Measurements from ENCODE around the gene NME3. TPM values are rescaled to one million over a fixed set of nuclear protein-coding genes. Genes with fewer than 3 reads are reported as not detected.

Gene NME3
- total RNA-seq, 4 donors from 2014 or later = 35.3 to 208 (median 59.7) TPM

DNA sequence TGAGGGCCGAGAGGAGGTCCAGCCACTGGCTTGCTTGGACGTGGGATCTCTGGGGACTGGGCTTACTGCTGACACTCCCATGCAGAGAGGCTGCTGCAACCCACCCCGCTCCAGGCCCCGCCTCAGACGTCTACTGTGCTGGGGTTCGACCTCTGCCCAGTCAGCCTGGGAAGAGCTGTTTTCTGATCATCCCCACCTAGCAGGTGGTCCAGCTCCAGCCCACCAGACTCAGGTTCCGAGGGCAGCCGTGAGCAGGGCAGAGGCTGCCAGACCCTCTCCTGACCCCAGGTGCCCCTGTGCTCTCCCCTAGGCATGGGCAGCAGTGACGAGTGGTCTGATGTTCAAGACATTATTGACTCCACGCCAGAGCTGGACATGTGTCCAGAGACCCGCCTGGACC, 23.4 kb downstream of the NME3 start:
- intact Hi-C loops (cut with DNase I; ENCODE audit: low total_unique reads) = no loop called here
- no peaks in the 10 kb centered on the region for H3K36me3 ChIP-seq
- H3K4me3 ChIP-seq = no peak overlapping the region

GRCh38 chr16:1746693-1747195, 24.6 kb downstream of the NME3 start:
- intact Hi-C loops (cut with DNase I; ENCODE audit: low total_unique reads) = no loop called here
- DNase-seq = no peak
- Histone ChIP-seq H3K9me3 (no peaks in the 10 kb centered on the region), H3K27me3 (no peaks in the 10 kb centered on the region), H3K4me3 (no peak overlapping the region), H3K27ac (no peak overlapping the region), H3K36me3 (no peaks in the 10 kb centered on the region), H3K4me1 (no peaks in the 10 kb centered on the region)
- no peak for TF ChIP-seq CTCF (IDR thresholded peaks at IDR 0.05)
- TF ChIP-seq POLR2A (IDR thresholded peaks at IDR 0.05) = no peak

More for the DNA sequence above, 23.4 kb downstream of the NME3 start:
- Histone ChIP-seq H3K9me3 (no peaks in the 10 kb centered on the region), H3K4me1 (no peaks in the 10 kb centered on the region), H3K27ac (no peak overlapping the region), H3K27me3 (no peaks in the 10 kb centered on the region)
- DNase-seq = no peak
- TF ChIP-seq CTCF (IDR thresholded peaks at IDR 0.05) = no peak
- no peak for TF ChIP-seq POLR2A (IDR thresholded peaks at IDR 0.05)

- H3K4me1 ChIP-seq = no peaks in the 10 kb centered on the region
- no peaks in the 10 kb centered on the region for H3K36me3 ChIP-seq
- intact Hi-C loops (cut with DNase I; ENCODE audit: low total_unique reads) = no loop called here
- no peak for TF ChIP-seq POLR2A (IDR thresholded peaks at IDR 0.05)
- TF ChIP-seq CTCF (IDR thresholded peaks at IDR 0.05) = no peak
- no peaks in the 10 kb centered on the region for H3K27me3 ChIP-seq
- no peaks in the 10 kb centered on the region for H3K9me3 ChIP-seq
- no peak overlapping the region for H3K27ac ChIP-seq
- H3K4me3 ChIP-seq = no peak overlapping the region
- DNase-seq = no peak
Observed at GRCh38 chr16:1745900-1746692, 25.2 kb downstream of the NME3 start.

DNA sequence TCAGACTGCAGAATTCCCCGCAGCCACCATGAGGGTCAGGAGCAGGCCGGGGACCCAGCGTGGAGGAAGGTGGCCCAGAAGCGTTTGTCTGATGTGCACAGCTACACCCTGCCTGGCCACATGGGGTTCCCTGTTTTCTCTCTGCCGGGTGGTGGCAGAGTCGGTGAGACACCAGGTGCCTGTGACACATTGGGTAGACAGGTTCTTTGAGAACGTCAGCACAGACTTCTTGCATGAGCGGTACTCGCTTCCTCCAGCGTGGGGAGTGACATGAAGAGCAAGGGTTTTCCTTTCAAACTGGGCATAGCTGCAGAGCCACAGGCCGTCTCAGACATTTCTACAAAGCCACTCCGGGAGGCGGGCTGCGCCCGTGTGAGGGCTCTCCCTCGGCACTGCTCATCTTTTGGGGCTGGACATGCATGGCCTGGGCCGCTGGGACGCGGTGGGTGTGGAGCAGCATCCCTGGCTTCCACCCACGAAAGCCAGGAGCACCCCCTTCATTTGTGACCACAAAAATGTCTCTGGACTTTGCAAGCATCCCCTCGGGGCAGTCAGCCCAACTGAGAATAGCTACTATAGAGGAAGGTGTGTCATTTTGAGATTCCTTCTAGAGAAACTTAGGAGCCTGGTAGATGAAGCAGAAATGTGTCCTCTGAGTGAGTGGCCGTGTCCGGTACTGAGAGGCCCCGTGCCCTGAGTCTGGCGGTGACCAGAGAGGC, 26.0 kb downstream of the NME3 start:
- Histone ChIP-seq H3K36me3 (no peaks in the 10 kb centered on the region), H3K27ac (no peak overlapping the region), H3K4me1 (no peaks in the 10 kb centered on the region), H3K27me3 (no peaks in the 10 kb centered on the region), H3K9me3 (no peaks in the 10 kb centered on the region), H3K4me3 (no peak overlapping the region)
- no peak for DNase-seq
- no peak for TF ChIP-seq POLR2A (IDR thresholded peaks at IDR 0.05)
- TF ChIP-seq CTCF (IDR thresholded peaks at IDR 0.05) = no peak
- intact Hi-C loops (cut with DNase I; ENCODE audit: low total_unique reads) = no loop called here

DNA sequence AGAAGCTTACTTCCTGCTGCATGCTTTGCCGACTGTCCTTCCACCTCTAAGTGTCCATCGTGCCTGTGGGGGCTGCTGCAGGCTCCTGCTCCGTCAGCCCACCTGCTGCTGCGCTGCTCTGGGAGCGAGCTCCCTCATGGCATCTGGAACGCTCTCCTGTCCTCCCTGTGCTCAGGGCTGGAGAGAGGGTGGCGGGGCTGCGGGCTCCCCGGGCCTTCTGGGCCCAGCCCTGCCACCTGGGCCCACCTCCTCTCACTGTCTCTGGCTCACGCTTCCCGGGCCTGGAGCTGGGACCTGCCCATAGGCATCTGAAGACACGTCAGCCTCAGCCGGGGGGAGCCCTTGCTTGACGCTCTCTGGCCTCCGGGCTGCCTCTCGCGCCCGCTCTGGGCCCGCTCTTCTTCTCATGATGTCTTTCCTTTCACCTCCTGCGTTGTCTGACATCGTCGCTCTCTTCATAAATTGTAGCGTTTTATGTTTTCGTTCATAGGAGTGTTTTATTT, 27.0 kb downstream of the NME3 start:
- Histone ChIP-seq H3K36me3 (no peaks in the 10 kb centered on the region), H3K27me3 (no peaks in the 10 kb centered on the region), H3K4me1 (no peaks in the 10 kb centered on the region), H3K9me3 (no peaks in the 10 kb centered on the region), H3K4me3 (no peak overlapping the region), H3K27ac (no peak overlapping the region)
- TF ChIP-seq POLR2A (IDR thresholded peaks at IDR 0.05) (no peak), CTCF (IDR thresholded peaks at IDR 0.05) (no peak)
- DNase-seq = no peak
- intact Hi-C loops (cut with DNase I; ENCODE audit: low total_unique reads) = no loop called here
